Activated T-helper 2 cell treated with anti-CD3 and anti-CD28 coated beads, Interferon-gamma antibody, Interleukin-2, Interleukin-4, amounts not matched to agents 10 μg/mL and 5 μg/mL and 100 μg/mL, durations not matched to agents 14 hours and 24 hours and 36 hours (primary cell): ENCODE data around the gene OLIG2. TPM values are rescaled to one million over a fixed set of nuclear protein-coding genes. Genes with fewer than 3 reads are reported as not detected.

Experiments
- DNase-seq: peaks from one replicate; pipeline ENCODE4 v3.0.0; 2021; ENCODE audit warnings: low spot score
- H3K27ac Mint-ChIP-seq: one replicate; pipeline ENCODE4 v1.8.0; 2021; ENCODE audit warnings: mixed read lengths
- H3K27me3 Mint-ChIP-seq: one replicate; pipeline ENCODE4 v1.8.0; 2021; ENCODE audit warnings: low read depth, mixed read lengths
- H3K36me3 Mint-ChIP-seq: one replicate; pipeline ENCODE4 v1.8.0; 2021; ENCODE audit warnings: low read depth, mixed read lengths
- H3K4me1 Mint-ChIP-seq: one replicate; pipeline ENCODE4 v1.8.0; 2021; ENCODE audit warnings: low read depth, mixed read lengths
- H3K4me3 Mint-ChIP-seq: one replicate; pipeline ENCODE4 v1.8.0; 2021; ENCODE audit warnings: low read depth, mild to moderate bottlenecking, moderate library complexity, mixed read lengths
- H3K9me3 Mint-ChIP-seq: one replicate; pipeline ENCODE4 v1.8.0; 2021; ENCODE audit warnings: mixed read lengths
- intact Hi-C: fragments of 100-400 bp; cut with micrococcal nuclease; formaldehyde crosslinking; loops from one replicate; pipeline ENCODE4 v1.15.1; 2023
- total RNA-seq: library from RNA; stranded (reverse); gene quantifications from 2 replicates; pipeline ENCODE4 v1.2.3, GENCODE V29; 2022

OLIG2 gene
- total RNA-seq, 1 donor from 2014 or later: not detected

DNA sequence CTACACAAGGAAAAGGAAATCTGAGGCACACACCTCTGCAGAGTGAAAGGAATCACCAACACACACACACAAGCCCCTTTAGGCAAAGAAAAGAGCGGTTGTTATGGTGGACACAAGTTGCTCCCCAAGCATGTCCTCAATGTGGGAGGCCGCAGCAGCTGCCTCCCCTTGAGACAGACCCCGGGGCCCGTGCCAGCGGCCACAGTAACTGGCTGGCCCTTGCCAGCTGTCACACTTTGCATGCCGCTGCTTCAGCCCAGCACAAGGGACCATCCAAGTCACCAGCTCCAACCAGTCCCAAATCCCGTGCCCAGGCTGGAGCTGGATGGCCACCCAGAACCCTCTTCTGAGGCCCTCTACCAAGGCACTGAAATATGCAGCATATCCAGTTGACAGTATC lies 41.3 kb downstream of the OLIG2 start:
- H3K36me3 Mint-ChIP-seq: no peaks in the 10 kb centered on the region
- H3K4me1 Mint-ChIP-seq: peaks cover 12% of the 10 kb centered on the region
- no peak for DNase-seq
- H3K27me3 Mint-ChIP-seq: peaks cover 68% of the 10 kb centered on the region
- no peaks in the 10 kb centered on the region for H3K9me3 Mint-ChIP-seq
- intact Hi-C loops: no loop called here
- H3K27ac Mint-ChIP-seq: no peak overlapping the region
- no peak overlapping the region for H3K4me3 Mint-ChIP-seq

DNA sequence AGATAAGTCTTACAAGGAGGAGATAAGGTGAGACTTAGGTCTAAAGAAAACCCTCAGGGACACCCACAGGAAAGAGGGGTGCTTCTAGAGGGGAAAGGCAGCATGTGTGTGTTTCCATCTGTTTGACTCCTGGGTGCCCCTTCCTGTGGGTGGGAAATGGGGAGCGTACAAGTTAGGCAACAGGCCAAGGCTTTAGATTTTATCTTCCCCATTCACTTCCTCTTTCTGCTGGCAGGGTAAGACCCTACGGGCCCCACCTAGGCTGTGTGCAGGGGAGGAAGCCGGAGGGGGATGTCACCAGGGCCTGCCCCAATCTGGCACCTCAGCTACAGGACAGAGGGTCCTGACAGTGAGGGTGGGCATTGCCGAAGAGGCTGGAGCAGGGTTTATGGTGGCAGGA lies 41.7 kb downstream of the OLIG2 start:
- intact Hi-C loops: no loop called here
- DNase-seq: no peak
- peaks cover 70% of the 10 kb centered on the region for H3K27me3 Mint-ChIP-seq
- H3K36me3 Mint-ChIP-seq: no peaks in the 10 kb centered on the region
- H3K4me3 Mint-ChIP-seq: no peak overlapping the region
- peaks cover 15% of the 10 kb centered on the region for H3K4me1 Mint-ChIP-seq
- H3K9me3 Mint-ChIP-seq: no peaks in the 10 kb centered on the region
- no peak overlapping the region for H3K27ac Mint-ChIP-seq

DNA sequence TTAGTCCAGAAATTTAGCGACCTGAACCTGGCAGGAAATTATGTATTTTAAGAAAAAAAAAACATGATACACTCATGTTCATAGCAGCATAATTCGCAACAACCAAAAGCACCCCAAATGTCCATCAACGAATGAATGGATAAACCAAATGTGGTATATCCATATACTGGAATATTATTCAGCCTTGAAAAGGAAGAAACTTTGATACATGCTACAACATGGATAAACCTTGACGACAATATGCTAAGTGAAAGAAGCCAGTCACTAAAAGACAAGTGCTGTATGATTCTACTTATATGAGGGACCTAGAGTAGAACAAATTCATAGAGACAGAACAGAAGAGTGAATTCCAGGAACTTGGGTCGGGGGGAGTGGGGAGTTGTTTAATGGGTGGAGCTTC lies 43.5 kb downstream of the OLIG2 start:
- H3K27ac Mint-ChIP-seq: no peak overlapping the region
- no peaks in the 10 kb centered on the region for H3K36me3 Mint-ChIP-seq
- H3K9me3 Mint-ChIP-seq: no peaks in the 10 kb centered on the region
- DNase-seq: no peak
- H3K4me1 Mint-ChIP-seq: peaks cover 15% of the 10 kb centered on the region
- H3K4me3 Mint-ChIP-seq: peak overlapping the region; percentile 34
- H3K27me3 Mint-ChIP-seq: peaks cover 76% of the 10 kb centered on the region
- intact Hi-C loops: loop anchor here (2.0 kb wide), 1 partner anchor 40 kb away; no protein-coding TSS in a partner anchor

DNA sequence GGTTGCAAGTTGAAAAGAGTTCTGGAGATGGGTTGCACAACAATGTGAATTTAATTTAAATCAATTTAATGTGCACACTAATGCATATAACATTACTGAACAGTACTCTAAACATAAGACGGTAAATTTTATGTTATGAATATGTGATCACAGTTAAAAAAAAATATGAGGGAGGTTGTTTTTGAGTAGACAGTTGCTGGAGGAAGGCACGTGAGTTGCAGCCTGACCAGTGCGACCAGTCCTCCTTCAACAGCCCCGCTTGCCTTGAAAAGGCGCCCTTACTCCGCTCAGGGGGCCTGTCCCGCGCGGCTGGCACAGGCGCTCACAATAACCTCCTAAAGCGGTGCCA lies 43.9 kb downstream of the OLIG2 start:
- Mint-ChIP-seq H3K4me3 (peak overlapping the region; percentile 34), H3K4me1 (peaks cover 15% of the 10 kb centered on the region), H3K36me3 (no peaks in the 10 kb centered on the region), H3K27ac (no peak overlapping the region), H3K9me3 (no peaks in the 10 kb centered on the region), H3K27me3 (peaks cover 79% of the 10 kb centered on the region)
- intact Hi-C loops: loop anchor here (2.0 kb wide), 1 partner anchor 41 kb away; no protein-coding TSS in a partner anchor
- no peak for DNase-seq

DNA sequence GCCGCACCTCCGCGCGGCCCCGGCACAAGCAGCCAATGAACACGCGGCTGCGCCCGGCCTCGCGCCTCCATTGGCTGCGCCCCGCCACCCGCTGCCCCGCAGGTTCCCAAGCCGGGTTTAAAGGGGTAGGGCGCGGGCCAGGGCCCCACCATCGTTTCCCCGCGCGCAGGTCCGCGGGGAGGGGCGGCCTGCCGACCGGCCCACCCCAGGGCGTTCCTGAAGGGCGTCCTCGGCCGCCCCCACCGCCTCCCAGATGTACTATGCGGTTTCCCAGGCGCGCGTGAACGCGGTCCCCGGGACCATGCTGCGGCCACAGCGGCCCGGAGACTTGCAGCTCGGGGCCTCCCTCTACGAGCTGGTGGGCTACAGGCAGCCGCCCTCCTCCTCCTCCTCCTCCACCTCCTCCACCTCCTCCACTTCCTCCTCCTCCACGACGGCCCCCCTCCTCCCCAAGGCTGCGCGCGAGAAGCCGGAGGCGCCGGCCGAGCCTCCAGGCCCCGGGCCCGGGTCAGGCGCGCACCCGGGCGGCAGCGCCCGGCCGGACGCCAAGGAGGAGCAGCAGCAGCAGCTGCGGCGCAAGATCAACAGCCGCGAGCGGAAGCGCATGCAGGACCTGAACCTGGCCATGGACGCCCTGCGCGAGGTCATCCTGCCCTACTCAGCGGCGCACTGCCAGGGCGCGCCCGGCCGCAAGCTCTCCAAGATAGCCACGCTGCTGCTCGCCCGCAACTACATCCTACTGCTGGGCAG lies 44.4 kb downstream of the OLIG2 start, which contains the start of gene OLIG1:
Gene OLIG1, plus strand, starts transcription at position 148 of the 750 bp plus-strand sequence. Its CDS starts 106 bp downstream, at position 254.
- Mint-ChIP-seq H3K4me1 (peaks cover 13% of the 10 kb centered on the region), H3K36me3 (no peaks in the 10 kb centered on the region), H3K9me3 (no peaks in the 10 kb centered on the region), H3K27ac (no peak within 1 kb of the TSS), H3K4me3 (peak within 1 kb of the TSS; percentile 67), H3K27me3 (peaks cover 79% of the 10 kb centered on the region)
- intact Hi-C loops: loop anchor here (2.0 kb wide), 1 partner anchor 41 kb away; no protein-coding TSS in a partner anchor
- peak; percentile 16 for DNase-seq

DNA sequence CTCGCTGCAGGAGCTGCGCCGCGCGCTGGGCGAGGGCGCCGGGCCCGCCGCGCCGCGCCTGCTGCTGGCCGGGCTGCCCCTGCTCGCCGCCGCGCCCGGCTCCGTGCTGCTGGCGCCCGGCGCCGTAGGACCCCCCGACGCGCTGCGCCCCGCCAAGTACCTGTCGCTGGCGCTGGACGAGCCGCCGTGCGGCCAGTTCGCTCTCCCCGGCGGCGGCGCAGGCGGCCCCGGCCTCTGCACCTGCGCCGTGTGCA lies 44.9 kb downstream of the OLIG2 start:
- intact Hi-C loops: no loop called here

DNA sequence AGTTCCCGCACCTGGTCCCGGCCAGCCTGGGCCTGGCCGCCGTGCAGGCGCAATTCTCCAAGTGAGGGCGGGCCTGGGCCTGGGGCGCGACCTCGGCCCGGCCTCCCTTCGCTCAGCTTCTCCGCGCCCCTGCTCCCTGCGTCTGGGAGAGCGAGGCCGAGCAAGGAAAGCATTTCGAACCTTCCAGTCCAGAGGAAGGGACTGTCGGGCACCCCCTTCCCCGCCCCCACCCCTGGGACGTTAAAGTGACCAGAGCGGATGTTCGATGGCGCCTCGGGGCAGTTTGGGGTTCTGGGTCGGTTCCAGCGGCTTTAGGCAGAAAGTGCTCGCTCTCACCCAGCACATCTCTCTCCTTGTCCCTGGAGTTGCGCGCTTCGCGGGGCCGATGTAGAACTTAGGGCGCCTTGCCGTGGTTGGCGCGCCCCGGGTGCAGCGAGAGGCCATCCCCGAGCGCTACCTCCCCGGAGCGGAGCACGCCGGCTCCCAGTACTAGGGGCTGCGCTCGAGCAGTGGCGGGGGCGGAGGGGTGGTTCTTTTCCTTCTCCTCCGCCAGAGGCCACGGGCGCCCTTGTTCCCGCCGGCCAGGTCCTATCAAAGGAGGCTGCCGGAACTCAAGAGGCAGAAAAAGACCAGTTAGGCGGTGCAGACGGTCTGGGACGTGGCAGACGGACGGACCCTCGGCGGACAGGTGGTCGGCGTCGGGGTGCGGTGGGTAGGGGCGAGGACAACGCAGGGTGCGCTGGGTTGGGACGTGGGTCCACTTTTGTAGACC lies 45.4 kb downstream of the OLIG2 start:
- no peak overlapping the region for H3K27ac Mint-ChIP-seq
- H3K36me3 Mint-ChIP-seq: no peaks in the 10 kb centered on the region
- intact Hi-C loops: no loop called here
- no peaks in the 10 kb centered on the region for H3K9me3 Mint-ChIP-seq
- no peak for DNase-seq
- peaks cover 81% of the 10 kb centered on the region for H3K27me3 Mint-ChIP-seq
- H3K4me3 Mint-ChIP-seq: peak overlapping the region; percentile 67
- H3K4me1 Mint-ChIP-seq: peaks cover 13% of the 10 kb centered on the region

More for the DNA sequence above, 44.9 kb downstream of the OLIG2 start:
- H3K36me3 Mint-ChIP-seq: no peaks in the 10 kb centered on the region
- no peaks in the 10 kb centered on the region for H3K9me3 Mint-ChIP-seq
- peaks cover 81% of the 10 kb centered on the region for H3K27me3 Mint-ChIP-seq
- H3K4me1 Mint-ChIP-seq: peaks cover 13% of the 10 kb centered on the region
- no peak overlapping the region for H3K27ac Mint-ChIP-seq
- no peak for DNase-seq
- no peak overlapping the region for H3K4me3 Mint-ChIP-seq

DNA sequence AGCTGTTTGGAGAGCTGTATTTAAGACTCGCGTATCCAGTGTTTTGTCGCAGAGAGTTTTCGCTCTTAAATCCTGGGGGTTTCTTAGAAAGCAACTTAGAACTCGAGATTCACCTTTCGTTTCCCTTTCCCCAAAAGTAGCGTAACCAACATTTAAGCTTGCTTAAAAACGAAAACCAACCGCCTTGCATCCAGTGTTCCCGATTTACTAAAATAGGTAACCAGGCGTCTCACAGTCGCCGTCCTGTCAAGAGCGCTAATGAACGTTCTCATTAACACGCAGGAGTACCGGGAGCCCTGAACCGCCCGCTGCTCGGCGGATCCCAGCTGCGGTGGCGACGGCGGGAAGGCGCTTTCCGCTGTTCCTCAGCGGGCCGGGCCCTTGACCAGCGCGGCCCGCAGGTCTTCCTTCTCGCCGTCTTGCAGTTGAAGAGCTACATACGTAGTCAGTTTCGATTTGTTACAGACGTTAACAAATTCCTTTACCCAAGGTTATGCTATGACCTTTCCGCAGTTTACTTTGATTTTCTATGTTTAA lies 46.1 kb downstream of the OLIG2 start:
- intact Hi-C loops: no loop called here

DNA sequence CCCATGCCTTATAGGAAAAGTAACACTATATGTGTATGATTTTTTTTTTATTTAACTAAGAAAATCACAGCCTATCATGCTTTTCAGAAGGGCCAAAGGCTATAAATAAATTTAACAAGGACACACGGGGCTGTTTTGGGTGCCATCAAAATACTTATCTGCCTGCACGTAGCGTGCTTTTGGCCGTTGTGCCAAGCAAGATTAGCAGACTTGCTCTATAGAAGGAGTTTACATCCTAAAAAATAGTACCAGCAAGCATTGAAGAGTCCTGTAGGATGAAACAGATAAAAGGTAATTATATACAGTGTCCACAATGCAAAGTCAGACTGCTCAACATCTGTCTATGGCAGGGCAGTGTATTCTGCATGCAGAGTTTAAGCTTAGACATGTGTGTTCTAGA lies 47.9 kb downstream of the OLIG2 start:
- DNase-seq: no peak
- Mint-ChIP-seq H3K4me1 (peaks cover 18% of the 10 kb centered on the region), H3K4me3 (no peak overlapping the region), H3K36me3 (no peaks in the 10 kb centered on the region), H3K27me3 (peaks cover 76% of the 10 kb centered on the region), H3K9me3 (no peaks in the 10 kb centered on the region), H3K27ac (no peak overlapping the region)
- intact Hi-C loops: no loop called here

More for the DNA sequence above, 46.1 kb downstream of the OLIG2 start:
- no peak for DNase-seq
- no peaks in the 10 kb centered on the region for H3K36me3 Mint-ChIP-seq
- H3K4me3 Mint-ChIP-seq: peak overlapping the region; percentile 67
- H3K4me1 Mint-ChIP-seq: peaks cover 13% of the 10 kb centered on the region
- peaks cover 77% of the 10 kb centered on the region for H3K27me3 Mint-ChIP-seq
- H3K9me3 Mint-ChIP-seq: no peaks in the 10 kb centered on the region
- no peak overlapping the region for H3K27ac Mint-ChIP-seq

DNA sequence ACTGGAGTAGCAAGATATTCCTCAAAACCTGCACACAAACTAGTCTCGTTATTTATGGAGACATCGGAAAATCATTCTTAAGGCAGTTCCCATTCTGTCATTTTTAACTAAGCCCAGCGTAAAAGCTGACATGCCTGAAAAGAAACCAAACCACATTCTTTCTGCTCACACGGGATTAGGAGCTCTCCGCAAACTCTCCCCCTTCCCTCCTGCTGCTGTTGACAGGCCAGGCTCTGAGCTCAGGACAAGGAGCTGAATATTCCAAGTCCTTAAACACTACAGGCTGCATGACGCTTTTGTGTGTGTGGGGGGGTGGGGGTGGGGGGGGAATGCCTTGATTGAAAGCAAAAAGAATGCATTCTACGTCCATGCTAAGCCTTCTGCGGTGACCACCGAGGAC lies 49.4 kb downstream of the OLIG2 start:
- intact Hi-C loops: no loop called here
- Mint-ChIP-seq H3K4me3 (no peak overlapping the region), H3K36me3 (no peaks in the 10 kb centered on the region), H3K27me3 (peaks cover 72% of the 10 kb centered on the region), H3K27ac (no peak overlapping the region), H3K9me3 (no peaks in the 10 kb centered on the region), H3K4me1 (peaks cover 21% of the 10 kb centered on the region)
- no peak for DNase-seq

DNA sequence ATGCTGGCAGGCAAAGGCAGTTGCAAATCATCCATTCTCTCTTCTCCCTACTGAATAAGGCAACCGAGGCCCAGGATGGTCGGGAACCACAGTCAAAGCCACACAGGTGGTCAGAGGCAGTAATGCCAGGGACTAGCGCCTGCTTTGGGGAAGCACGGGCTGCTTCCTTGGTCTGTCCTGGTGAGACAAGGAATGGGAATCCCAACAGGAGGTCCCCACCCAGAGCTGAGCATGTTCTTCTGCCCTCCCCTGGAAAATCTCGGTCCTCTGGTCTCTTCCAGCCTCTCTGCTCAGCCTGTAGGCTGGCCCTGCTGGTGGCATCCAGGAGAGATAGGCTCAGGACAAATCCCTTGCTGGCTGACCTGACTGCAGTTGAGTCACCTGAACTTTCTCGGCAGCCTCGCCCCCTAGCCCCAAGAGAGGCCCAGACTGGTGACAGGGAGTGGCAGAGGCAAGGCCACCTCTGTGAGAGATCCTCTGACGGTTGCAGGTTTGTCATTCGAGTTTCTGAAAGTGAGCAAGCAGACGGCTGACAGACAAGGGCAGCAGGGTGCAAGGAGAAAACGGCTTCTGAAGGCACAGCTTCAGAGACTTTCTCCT lies 50.0 kb downstream of the OLIG2 start:
- Mint-ChIP-seq H3K36me3 (no peaks in the 10 kb centered on the region), H3K27ac (no peak overlapping the region), H3K27me3 (peaks cover 74% of the 10 kb centered on the region), H3K4me3 (no peak overlapping the region), H3K4me1 (peaks cover 21% of the 10 kb centered on the region), H3K9me3 (no peaks in the 10 kb centered on the region)
- no peak for DNase-seq
- intact Hi-C loops: no loop called here

DNA sequence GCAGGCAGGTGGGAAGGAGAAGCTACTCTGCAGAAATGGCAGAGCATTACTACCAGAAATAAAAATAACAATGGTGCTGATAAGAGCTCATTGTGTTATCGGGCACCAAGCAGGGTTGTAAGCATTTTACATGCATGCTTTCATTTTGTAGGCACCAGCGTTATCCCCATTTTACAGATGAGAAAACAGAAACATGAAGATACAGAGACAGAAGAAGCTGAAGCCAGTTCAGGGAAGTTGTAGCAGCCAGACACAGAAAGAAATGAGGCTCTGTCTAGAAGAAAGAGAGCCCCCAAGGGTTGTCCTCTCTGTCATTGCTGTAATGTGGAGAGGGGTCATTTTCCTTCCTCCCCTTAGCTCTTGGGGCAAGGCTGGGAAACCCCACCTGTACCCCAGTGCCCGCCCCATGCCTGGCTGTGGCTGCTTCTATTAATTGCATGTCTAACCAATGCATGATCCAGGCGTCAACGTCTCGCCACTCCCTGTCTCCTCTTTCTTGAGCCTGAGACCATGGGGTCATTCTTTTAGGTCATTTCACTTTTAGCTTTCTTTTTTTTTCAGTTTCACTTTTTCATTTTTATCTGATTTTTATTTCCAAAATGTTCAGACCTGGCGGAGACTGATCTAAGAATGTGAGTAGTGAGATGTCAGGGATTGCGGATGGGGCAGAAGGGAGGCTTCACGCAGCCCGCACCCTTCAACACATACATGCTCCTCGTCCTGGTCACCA lies 51.0 kb downstream of the OLIG2 start:
- Mint-ChIP-seq H3K9me3 (no peaks in the 10 kb centered on the region), H3K27me3 (peaks cover 65% of the 10 kb centered on the region), H3K4me3 (no peak overlapping the region), H3K4me1 (peaks cover 17% of the 10 kb centered on the region), H3K27ac (no peak overlapping the region), H3K36me3 (no peaks in the 10 kb centered on the region)
- intact Hi-C loops: no loop called here
- DNase-seq: no peak
